Sciatic nerve (tissue), 2 donors: ENCODE data around the gene AUH. TPM values are rescaled to one million over a fixed set of nuclear protein-coding genes. Genes with fewer than 3 reads are reported as not detected.
A peak's percentile ranks its signal among the peaks of the same experiment; 100 is the strongest.

Source experiments
- ATAC-seq: fragments of 200-7000 bp; cut with Tn5 transposase; one replicate; pipeline ENCODE4 v1.9.1; 2020; ENCODE audit warnings: mild to moderate bottlenecking, moderate library complexity
- DNase-seq: peaks from one replicate; pipeline ENCODE4 v3.0.0-alpha.2; 2020; ENCODE audit warnings: low spot score
- intact Hi-C: fragments of 100-400 bp; cut with DNase I; formaldehyde crosslinking; loops from one replicate; pipeline ENCODE4 v1.14.2; 2022
- total RNA-seq: library from RNA; stranded (reverse); fragmentation: NEBNext Ultra II Directional; extraction: Animal tissue kit (Norgen Biotek cat#: 25700); gene quantifications from one replicate; pipeline ENCODE4 v1.2.1, GENCODE V29; 2021
- donor health status: DM: no; HTN: no; CAD: no.
- donor health status: DM: no; HTN: no; CAD: no.

AUH gene
- total RNA-seq, 1 donor from 2014 or later: 28.7 TPM

- no peak for ATAC-seq
- no peak for DNase-seq
- intact Hi-C loops: no loop called here
Observed at GRCh38 chr9:91269907-91270491, 91.7 kb downstream of the AUH start.

- ATAC-seq (no peak), DNase-seq (no peak)
- intact Hi-C loops: no loop called here
Observed at GRCh38 chr9:91266448-91266847, 95.3 kb downstream of the AUH start.

- no peak for DNase-seq
- intact Hi-C loops: no loop called here
- no peak for ATAC-seq
Observed at GRCh38 chr9:91265514-91265913, 96.2 kb downstream of the AUH start.

GRCh38 chr9:91261417-91261816, 100.3 kb downstream of the AUH start:
- intact Hi-C loops: no loop called here
- ATAC-seq (peak; percentile 52), DNase-seq (no peak)

GRCh38 chr9:91259162-91259561, 102.6 kb downstream of the AUH start:
- DNase-seq (no peak), ATAC-seq (no peak)
- intact Hi-C loops: no loop called here

GRCh38 chr9:91258451-91258850, 103.3 kb downstream of the AUH start:
- ATAC-seq (peak; percentile 42), DNase-seq (no peak)
- intact Hi-C loops: no loop called here

GRCh38 chr9:91256235-91256634, 105.5 kb downstream of the AUH start:
- intact Hi-C loops: no loop called here

GRCh38 chr9:91255327-91255726, 106.4 kb downstream of the AUH start:
- intact Hi-C loops: no loop called here
- DNase-seq (no peak), ATAC-seq (no peak)

More at GRCh38 chr9:91256235-91256634, 105.5 kb downstream of the AUH start:
- no peak for ATAC-seq
- DNase-seq: no peak

GRCh38 chr9:91253488-91253887, 108.2 kb downstream of the AUH start:
- intact Hi-C loops: no loop called here
- ATAC-seq (peak; percentile 22), DNase-seq (no peak)

GRCh38 chr9:91248707-91249106, 113.0 kb downstream of the AUH start:
- intact Hi-C loops: no loop called here
- ATAC-seq (no peak), DNase-seq (no peak)

- peak; percentile 17 for ATAC-seq
- intact Hi-C loops: no loop called here
- DNase-seq: no peak
Observed at GRCh38 chr9:91247278-91247677, 114.4 kb downstream of the AUH start.

- ATAC-seq (peak; percentile 26), DNase-seq (no peak)
- intact Hi-C loops: no loop called here
Observed at GRCh38 chr9:91246846-91247245, 114.9 kb downstream of the AUH start.

- no peak for ATAC-seq
- intact Hi-C loops: no loop called here
- DNase-seq: no peak
Observed at GRCh38 chr9:91245431-91246313, 116.0 kb downstream of the AUH start.

- DNase-seq: no peak
Observed at GRCh38 chr9:91243029-91243428, 118.7 kb downstream of the AUH start.

GRCh38 chr9:91241909-91242308, 119.8 kb downstream of the AUH start:
- intact Hi-C loops: no loop called here
- no peak for ATAC-seq

More at GRCh38 chr9:91243029-91243428, 118.7 kb downstream of the AUH start:
- intact Hi-C loops: no loop called here
- no peak for ATAC-seq

GRCh38 chr9:91240596-91241165, 121.0 kb downstream of the AUH start:
- intact Hi-C loops: no loop called here
- DNase-seq (no peak), ATAC-seq (no peak)

More at GRCh38 chr9:91241909-91242308, 119.8 kb downstream of the AUH start:
- no peak for DNase-seq

GRCh38 chr9:91239367-91240111, 122.2 kb downstream of the AUH start:
- DNase-seq (no peak), ATAC-seq (no peak)
- intact Hi-C loops: no loop called here

GRCh38 chr9:91234523-91234922, 127.2 kb downstream of the AUH start:
- no peak for ATAC-seq
- intact Hi-C loops: no loop called here
- no peak for DNase-seq

GRCh38 chr9:91231619-91232018, 130.1 kb downstream of the AUH start:
- intact Hi-C loops: no loop called here
- no peak for DNase-seq
- ATAC-seq: no peak
